NCI-H345 treated with DMSO at 0.1 percent for 48 hours (cell line): ENCODE measurements around the gene GLIS2.
A peak's percentile ranks its signal among the peaks of the same experiment; 100 is the strongest.

Experiments used
- DNase-seq: peaks from one replicate; lab custom pipeline; 2025; ENCODE audit not compliant: unreplicated experiment; lab: John Stamatoyannopoulos, UW

Gene GLIS2

GRCh38 chr16:4297480-4297879 lies 18.4 kb upstream of the GLIS2 start:
- DNase-seq, result no peak

- no peak for DNase-seq
These were observed 16.9 kb upstream of the GLIS2 start for GRCh38 chr16:4298761-4299522.

- DNase-seq, result no peak
These were observed 14.7 kb upstream of the GLIS2 start for GRCh38 chr16:4301177-4301576.

- no peak for DNase-seq
These were observed 13.9 kb upstream of the GLIS2 start for GRCh38 chr16:4301968-4302367.

GRCh38 chr16:4303973-4304372 lies 11.9 kb upstream of the GLIS2 start:
- no peak for DNase-seq

- peak; percentile 81 for DNase-seq
These were observed 9.2 kb upstream of the GLIS2 start for GRCh38 chr16:4306470-4307214.

GRCh38 chr16:4307215-4308037 lies 8.4 kb upstream of the GLIS2 start:
- peak; percentile 91 for DNase-seq

GRCh38 chr16:4309102-4309832 lies 6.6 kb upstream of the GLIS2 start:
- DNase-seq, result no peak

- no peak for DNase-seq
These were observed 6.0 kb upstream of the GLIS2 start for GRCh38 chr16:4309833-4310266.

GRCh38 chr16:4313563-4314531 lies 2.0 kb upstream of the GLIS2 start:
- no peak for DNase-seq

- DNase-seq, result no peak
These were observed 1.2 kb upstream of the GLIS2 start for GRCh38 chr16:4314532-4315185.

- no peak for DNase-seq
These were observed 419 bp downstream of the GLIS2 start for GRCh38 chr16:4316108-4316863.

GRCh38 chr16:4316864-4317531 lies 1.1 kb downstream of the GLIS2 start:
- DNase-seq, result peak; percentile 62

GRCh38 chr16:4317532-4318450 lies 1.9 kb downstream of the GLIS2 start:
- no peak for DNase-seq

- no peak for DNase-seq
These were observed 2.6 kb downstream of the GLIS2 start for GRCh38 chr16:4318451-4318910.

- DNase-seq, result no peak
These were observed 3.1 kb downstream of the GLIS2 start for GRCh38 chr16:4318967-4319366.
